Stimulated activated CD4-positive, alpha-beta T cell treated with anti-CD3 and anti-CD28 coated beads, Interleukin-4, amount 100 ng/mL, for 1 hour (primary cell): ENCODE results near the gene PABPC1L.

Experiments
- DNase-seq: peaks from one replicate; pipeline ENCODE4 v3.0.0-alpha.2; 2020

The PABPC1L gene

DNA sequence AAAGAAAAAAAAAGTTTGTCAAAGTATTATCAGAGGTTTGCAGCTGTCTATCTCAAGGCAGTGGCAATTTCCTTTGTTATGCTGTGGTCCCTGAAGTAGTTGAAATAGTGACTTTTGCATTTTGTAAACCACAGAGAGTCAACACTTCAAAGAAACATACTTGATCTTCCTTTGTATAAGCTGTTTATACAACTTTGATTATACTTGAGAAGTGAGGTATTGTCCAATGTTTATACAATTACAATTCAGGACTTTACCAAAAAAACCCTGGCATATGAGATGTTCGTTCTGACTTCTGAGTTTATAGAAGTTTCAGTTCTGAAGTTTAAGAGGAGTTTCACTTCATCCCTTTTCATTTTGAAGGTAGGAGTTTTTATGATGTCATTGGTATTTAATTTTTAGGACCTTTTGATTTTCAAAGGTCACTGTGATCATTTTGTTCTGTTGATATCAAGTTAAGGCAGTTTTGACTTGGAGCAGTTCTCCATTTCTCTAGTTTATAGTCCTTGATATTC, 60.4 kb downstream of the PABPC1L start:
- DNase-seq = no peak

DNA sequence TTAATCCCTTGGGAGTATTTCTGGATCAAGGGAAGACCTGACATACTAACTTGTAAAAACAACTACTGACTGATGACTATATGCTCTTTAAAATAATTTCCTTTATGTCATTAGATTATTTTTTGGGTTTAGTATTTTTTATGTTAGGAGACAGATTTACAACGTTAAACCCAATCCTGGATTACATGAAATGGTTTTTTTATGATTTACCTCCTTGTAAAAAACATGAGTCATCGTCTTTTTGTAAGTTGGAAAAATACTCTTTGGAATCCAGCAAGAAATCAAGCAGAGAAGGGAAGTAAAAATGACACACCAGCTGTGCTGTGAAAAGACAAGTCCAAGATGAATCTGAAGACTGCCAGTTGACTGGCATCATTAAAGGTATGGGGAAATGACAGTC, 63.2 kb downstream of the PABPC1L start:
- no peak for DNase-seq

DNA sequence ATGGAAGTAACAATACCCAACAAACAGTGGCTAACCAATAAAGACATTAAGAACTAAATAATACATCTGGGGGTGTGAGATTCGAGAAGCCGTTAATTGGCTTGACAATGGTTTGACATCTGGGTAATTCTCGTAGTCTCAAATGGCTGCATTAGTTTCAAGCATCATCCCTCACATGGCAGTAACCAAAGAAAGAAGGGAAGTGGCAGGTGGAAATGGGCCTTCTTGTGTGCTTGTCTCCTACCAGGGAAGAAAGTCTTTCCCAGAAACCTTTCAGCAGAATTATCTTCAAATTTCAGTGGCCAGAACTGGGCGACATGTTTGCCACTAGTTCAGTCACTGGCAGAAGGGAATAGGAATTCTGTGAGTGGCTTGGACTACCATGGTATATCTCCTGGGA, 66.8 kb downstream of the PABPC1L start:
- DNase-seq = no peak

DNA sequence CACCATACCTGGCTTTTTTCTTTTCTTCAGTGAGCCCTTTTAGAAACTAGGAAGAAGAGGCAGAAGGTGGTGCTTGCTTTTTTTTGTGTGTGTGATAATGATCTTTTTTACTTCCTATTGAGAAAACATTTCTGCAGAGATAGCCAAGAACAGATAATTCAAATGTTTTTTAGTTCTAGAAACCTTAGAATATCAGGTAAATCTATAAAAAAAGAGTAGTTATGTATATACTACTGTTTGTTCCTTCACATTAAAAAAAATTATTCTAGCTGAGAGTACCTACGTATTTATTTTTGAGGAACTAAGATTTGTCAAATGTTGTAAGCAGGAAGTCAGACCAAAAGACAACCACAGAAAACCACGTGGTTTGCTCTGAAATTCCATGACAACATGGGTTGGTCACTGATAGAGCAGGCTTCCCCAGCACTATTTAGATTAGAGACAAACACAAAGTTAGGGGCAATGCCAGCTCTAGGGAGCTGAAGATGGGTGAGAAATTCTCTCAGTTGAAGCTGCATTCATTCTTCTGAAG, 69.3 kb downstream of the PABPC1L start:
- DNase-seq = no peak

DNA sequence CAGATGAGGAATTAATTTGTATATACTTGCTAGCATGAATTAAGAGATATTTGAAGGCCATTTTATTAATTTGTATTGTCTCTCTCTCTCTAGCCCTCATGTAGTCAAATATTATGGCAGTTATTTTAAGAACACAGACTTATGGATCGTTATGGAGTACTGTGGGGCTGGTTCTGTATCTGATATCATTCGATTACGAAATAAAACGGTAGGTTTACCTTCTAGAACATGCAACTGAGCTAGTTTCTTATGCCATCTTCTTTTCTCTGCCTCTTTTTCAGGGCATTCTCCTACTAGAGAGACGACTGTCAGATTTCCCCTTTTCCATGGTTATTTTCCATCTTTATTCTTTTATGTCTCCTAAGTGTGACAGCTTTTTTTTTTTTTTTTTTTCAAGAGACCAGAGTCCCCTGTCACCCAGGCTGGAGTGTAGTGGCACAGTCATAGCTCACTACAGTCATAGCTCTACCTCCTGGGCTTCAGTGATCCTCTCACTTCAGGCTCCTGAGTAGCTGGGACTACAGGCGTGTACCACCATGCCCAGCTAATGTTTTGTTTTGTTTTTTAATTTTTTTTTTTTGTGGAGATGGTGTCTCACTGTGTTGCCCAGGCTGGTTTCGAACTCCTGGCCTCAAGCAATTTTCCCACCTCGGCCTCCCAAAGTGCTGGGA, 72.0 kb downstream of the PABPC1L start:
- no peak for DNase-seq

- DNase-seq = no peak
These were observed 73.3 kb downstream of the PABPC1L start for GRCh38 chr20:44983093-44983674.

- no peak for DNase-seq
These were observed 78.8 kb downstream of the PABPC1L start for GRCh38 chr20:44988631-44989171.
